Measurements from ENCODE around the gene SERTAD2.
A peak's percentile ranks its signal among the peaks of the same experiment; 100 is the strongest.

SERTAD2 gene

GRCh38 chr2:64652231-64653108 is 1.2 kb downstream of the SERTAD2 start:
- peak in 1 of 2 experiments; percentile 15 for DNase-seq (ENCODE audit: low read depth in 1 of 2, low spot score in 1 of 2)
- in situ Hi-C loops (cut with HindIII; ENCODE audit: low pct_unique_long_range_greater_than_20kb, low sequenced_read_pairs) = no loop called here

GRCh38 chr2:64651590-64651989 is 2.1 kb downstream of the SERTAD2 start:
- in situ Hi-C loops (cut with HindIII; ENCODE audit: low pct_unique_long_range_greater_than_20kb, low sequenced_read_pairs) = no loop called here
- no peak for TF ChIP-seq JUND (IDR thresholded peaks at IDR 0.05; ENCODE audit: low read depth)
- no peak for DNase-seq (ENCODE audit: low read depth in 1 of 2, low spot score in 1 of 2)

More at GRCh38 chr2:64652231-64653108, 1.2 kb downstream of the SERTAD2 start:
- no peak for TF ChIP-seq JUND (IDR thresholded peaks at IDR 0.05; ENCODE audit: low read depth)

- in situ Hi-C loops (cut with HindIII; ENCODE audit: low pct_unique_long_range_greater_than_20kb, low sequenced_read_pairs) = no loop called here
- TF ChIP-seq JUND (IDR thresholded peaks at IDR 0.05; ENCODE audit: low read depth) = no peak
- DNase-seq (ENCODE audit: low read depth in 1 of 2, low spot score in 1 of 2) = no peak
These were observed 2.9 kb downstream of the SERTAD2 start for GRCh38 chr2:64650722-64651338.

GRCh38 chr2:64650296-64650695 is 3.4 kb downstream of the SERTAD2 start:
- no peak for TF ChIP-seq JUND (IDR thresholded peaks at IDR 0.05; ENCODE audit: low read depth)
- no peak for DNase-seq (ENCODE audit: low read depth in 1 of 2, low spot score in 1 of 2)
- in situ Hi-C loops (cut with HindIII; ENCODE audit: low pct_unique_long_range_greater_than_20kb, low sequenced_read_pairs) = no loop called here

GRCh38 chr2:64649626-64650025 is 4.1 kb downstream of the SERTAD2 start:
- in situ Hi-C loops (cut with HindIII; ENCODE audit: low pct_unique_long_range_greater_than_20kb, low sequenced_read_pairs) = no loop called here

GRCh38 chr2:64649013-64649484 is 4.7 kb downstream of the SERTAD2 start:
- in situ Hi-C loops (cut with HindIII; ENCODE audit: low pct_unique_long_range_greater_than_20kb, low sequenced_read_pairs) = no loop called here
- DNase-seq (ENCODE audit: low read depth in 1 of 2, low spot score in 1 of 2) = no peak
- TF ChIP-seq JUND (IDR thresholded peaks at IDR 0.05; ENCODE audit: low read depth) = no peak

More at GRCh38 chr2:64649626-64650025, 4.1 kb downstream of the SERTAD2 start:
- DNase-seq (ENCODE audit: low read depth in 1 of 2, low spot score in 1 of 2) = peak in 1 of 2 experiments; percentile 78
- TF ChIP-seq JUND (IDR thresholded peaks at IDR 0.05; ENCODE audit: low read depth) = no peak

GRCh38 chr2:64646007-64646880 is 7.5 kb downstream of the SERTAD2 start:
- in situ Hi-C loops (cut with HindIII; ENCODE audit: low pct_unique_long_range_greater_than_20kb, low sequenced_read_pairs) = no loop called here
- TF ChIP-seq JUND (IDR thresholded peaks at IDR 0.05; ENCODE audit: low read depth) = no peak
- DNase-seq (ENCODE audit: low read depth in 1 of 2, low spot score in 1 of 2) = peak in 1 of 2 experiments; percentile 76

- TF ChIP-seq JUND (IDR thresholded peaks at IDR 0.05; ENCODE audit: low read depth) = no peak
- in situ Hi-C loops (cut with HindIII; ENCODE audit: low pct_unique_long_range_greater_than_20kb, low sequenced_read_pairs) = no loop called here
- DNase-seq (ENCODE audit: low read depth in 1 of 2, low spot score in 1 of 2) = peak; percentile 46 to 55
These were observed 9.0 kb downstream of the SERTAD2 start for GRCh38 chr2:64644458-64645382.

- DNase-seq (ENCODE audit: low read depth in 1 of 2, low spot score in 1 of 2) = no peak
- no peak for TF ChIP-seq JUND (IDR thresholded peaks at IDR 0.05; ENCODE audit: low read depth)
- in situ Hi-C loops (cut with HindIII; ENCODE audit: low pct_unique_long_range_greater_than_20kb, low sequenced_read_pairs) = no loop called here
These were observed 9.8 kb downstream of the SERTAD2 start for GRCh38 chr2:64643838-64644457.

- no peak for TF ChIP-seq JUND (IDR thresholded peaks at IDR 0.05; ENCODE audit: low read depth)
- DNase-seq (ENCODE audit: low read depth in 1 of 2, low spot score in 1 of 2) = no peak
- in situ Hi-C loops (cut with HindIII; ENCODE audit: low pct_unique_long_range_greater_than_20kb, low sequenced_read_pairs) = no loop called here
These were observed 12.1 kb downstream of the SERTAD2 start for GRCh38 chr2:64641599-64641998.

Data from T47D (cell line).